ENCODE measurements around the gene ZNF804B.

The ZNF804B gene

DNA sequence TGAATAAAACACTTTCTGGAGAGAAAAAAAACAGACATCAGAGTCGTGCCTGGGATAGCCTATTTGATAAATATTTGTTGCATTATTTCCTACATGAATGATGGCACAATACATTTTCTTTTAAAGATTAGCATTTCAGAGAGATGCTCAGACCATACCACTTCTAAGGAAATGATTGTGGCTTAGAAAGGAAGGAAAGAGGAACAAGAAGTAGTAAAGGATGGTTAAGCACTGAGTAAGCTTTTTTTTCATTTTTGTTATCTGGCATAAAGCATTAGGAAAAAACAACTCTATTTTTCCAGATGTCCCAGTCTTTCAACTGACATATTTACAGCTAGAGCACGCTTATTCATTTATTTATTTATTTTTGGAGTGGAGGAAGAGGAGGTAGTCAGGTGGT, 294.9 kb downstream of the ZNF804B start:
- no peak for DNase-seq
- no peaks in the 10 kb centered on the region for H3K36me3 Mint-ChIP-seq (ENCODE audit: low read depth)
- H3K27ac Mint-ChIP-seq = no peak overlapping the region
- H3K4me3 Mint-ChIP-seq = no peak overlapping the region
- no peaks in the 10 kb centered on the region for H3K27me3 Mint-ChIP-seq
- H3K9me3 Mint-ChIP-seq = peaks cover 3% of the 10 kb centered on the region
- H3K4me1 Mint-ChIP-seq (ENCODE audit: low read depth) = no peaks in the 10 kb centered on the region

DNA sequence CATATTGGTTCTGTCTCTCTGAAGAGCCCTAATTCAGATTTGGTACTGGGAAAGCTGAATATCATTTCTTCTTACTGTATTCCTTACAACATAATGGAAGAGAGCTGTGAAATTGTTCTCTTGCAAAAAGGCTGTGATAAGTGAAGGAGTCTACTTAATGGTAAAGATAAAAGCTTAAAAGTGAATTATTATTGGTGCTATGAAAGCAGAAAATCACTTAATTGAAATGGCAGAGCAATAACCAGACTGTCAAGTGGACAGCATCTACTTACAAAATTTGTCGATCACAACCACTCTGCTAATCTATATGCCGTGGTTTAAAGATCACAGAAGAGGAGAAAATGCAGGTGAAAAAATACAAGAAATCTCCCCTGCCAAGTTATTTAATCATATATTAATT, 300.7 kb downstream of the ZNF804B start:
- no peaks in the 10 kb centered on the region for H3K36me3 Mint-ChIP-seq (ENCODE audit: low read depth)
- H3K27ac Mint-ChIP-seq = no peak overlapping the region
- H3K4me1 Mint-ChIP-seq (ENCODE audit: low read depth) = no peaks in the 10 kb centered on the region
- no peaks in the 10 kb centered on the region for H3K9me3 Mint-ChIP-seq
- no peaks in the 10 kb centered on the region for H3K27me3 Mint-ChIP-seq
- H3K4me3 Mint-ChIP-seq = no peak overlapping the region
- DNase-seq = no peak

DNA sequence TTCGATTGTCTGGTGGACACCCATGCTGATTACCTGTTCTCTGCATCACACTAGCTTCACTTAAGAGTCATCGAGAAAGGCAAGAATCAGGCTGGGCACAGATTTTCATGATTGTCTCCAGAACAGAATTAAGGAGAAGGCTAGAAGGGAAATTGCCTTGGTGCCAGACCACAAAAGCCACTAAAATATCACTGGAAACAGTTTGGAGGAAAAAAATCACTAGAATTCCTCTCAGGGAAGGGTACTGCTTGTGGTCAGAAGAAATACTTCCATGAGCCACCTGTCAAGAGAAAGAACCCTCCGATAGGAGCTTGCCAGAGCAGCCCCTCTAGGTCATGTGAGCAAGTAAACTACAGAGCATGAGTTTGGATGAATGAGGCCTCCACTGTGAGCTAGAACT, 305.3 kb downstream of the ZNF804B start:
- Mint-ChIP-seq H3K27ac (no peak overlapping the region), H3K36me3 (ENCODE audit: low read depth) (no peaks in the 10 kb centered on the region), H3K4me1 (ENCODE audit: low read depth) (no peaks in the 10 kb centered on the region), H3K9me3 (no peaks in the 10 kb centered on the region), H3K27me3 (no peaks in the 10 kb centered on the region), H3K4me3 (no peak overlapping the region)
- DNase-seq = no peak

DNA sequence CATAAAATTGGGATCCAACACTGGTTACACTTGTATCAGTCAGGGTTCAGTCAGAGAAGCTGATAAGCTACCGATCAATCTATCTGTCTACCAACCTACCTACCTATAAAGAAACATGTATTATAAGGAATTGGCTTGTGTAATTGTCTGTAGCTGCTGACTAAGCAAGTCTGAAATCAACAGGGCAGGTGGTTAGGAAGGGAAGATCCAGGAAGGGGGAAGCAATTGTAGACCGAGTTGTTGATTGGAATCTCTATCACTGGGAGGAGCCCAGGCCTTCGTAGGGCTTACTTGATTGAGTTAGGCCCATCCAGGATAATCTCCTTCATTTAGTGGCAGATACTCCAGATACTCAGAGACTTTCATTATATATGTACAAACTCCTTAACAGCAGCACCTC, 307.5 kb downstream of the ZNF804B start:
- Mint-ChIP-seq H3K4me3 (no peak overlapping the region), H3K27me3 (no peaks in the 10 kb centered on the region), H3K4me1 (ENCODE audit: low read depth) (no peaks in the 10 kb centered on the region), H3K27ac (no peak overlapping the region), H3K9me3 (no peaks in the 10 kb centered on the region), H3K36me3 (ENCODE audit: low read depth) (no peaks in the 10 kb centered on the region)
- no peak for DNase-seq

DNA sequence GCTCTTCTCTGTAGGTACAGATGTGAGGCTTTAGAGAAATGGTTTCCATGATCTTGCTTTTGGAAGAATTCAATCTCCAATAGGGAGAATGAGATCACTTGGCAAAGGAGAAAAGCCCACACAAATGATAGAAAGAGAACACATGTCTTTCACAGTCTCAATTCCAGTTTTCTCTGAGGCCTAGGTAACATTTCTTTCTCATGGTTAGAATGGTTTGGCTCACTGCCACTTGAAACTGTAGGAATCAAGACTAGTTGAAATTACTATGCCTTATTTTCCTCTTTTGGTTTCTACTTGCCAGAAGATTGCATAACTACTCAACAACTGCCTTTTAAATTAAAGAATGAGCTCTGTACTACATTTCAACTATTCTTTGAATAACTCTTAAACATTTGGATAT, 312.6 kb downstream of the ZNF804B start:
- Mint-ChIP-seq H3K4me1 (ENCODE audit: low read depth) (no peaks in the 10 kb centered on the region), H3K27ac (no peak overlapping the region), H3K4me3 (no peak overlapping the region), H3K27me3 (no peaks in the 10 kb centered on the region), H3K36me3 (ENCODE audit: low read depth) (no peaks in the 10 kb centered on the region), H3K9me3 (peaks cover 2% of the 10 kb centered on the region)
- DNase-seq = no peak

DNA sequence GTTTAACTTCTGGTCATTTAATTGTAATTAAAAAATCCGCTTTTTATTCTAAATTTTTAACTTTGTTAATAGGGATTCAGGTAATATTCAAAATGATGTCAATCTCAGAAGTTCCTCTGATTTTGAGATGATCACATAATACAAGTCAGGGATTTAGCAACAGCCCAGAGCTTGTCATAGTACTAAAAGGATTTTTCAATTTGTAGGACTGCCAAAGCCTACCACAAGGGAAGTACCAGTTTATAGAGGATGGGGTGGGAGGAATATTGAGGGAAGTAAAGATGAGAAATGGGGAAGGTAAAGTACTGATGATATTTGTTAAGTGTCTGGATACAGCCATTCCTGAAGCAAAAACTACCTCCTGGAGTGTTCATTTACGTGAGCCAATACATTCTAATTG, 314.3 kb downstream of the ZNF804B start:
- no peak for DNase-seq
- Mint-ChIP-seq H3K27ac (no peak overlapping the region), H3K9me3 (peaks cover 2% of the 10 kb centered on the region), H3K4me1 (ENCODE audit: low read depth) (no peaks in the 10 kb centered on the region), H3K27me3 (no peaks in the 10 kb centered on the region), H3K36me3 (ENCODE audit: low read depth) (no peaks in the 10 kb centered on the region), H3K4me3 (no peak overlapping the region)

DNA sequence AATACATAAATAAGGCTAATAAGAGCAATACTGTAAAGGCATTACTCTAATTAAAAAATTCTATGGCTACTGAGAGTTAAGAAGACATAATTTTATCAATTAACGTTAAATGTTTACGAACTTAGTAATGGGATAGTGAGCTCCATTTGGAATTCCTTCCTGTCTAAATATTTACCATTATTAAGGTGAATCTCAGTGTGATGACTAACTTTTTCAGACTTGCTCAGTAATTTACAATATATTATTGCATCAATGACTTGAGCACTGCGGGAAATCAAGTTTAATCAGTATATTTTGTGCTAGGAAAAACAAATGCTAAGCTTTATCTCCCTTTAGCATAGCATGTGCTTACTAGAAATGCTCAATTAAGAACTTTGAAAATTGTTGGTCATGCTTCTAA, 318.5 kb downstream of the ZNF804B start:
- no peaks in the 10 kb centered on the region for H3K4me1 Mint-ChIP-seq (ENCODE audit: low read depth)
- no peaks in the 10 kb centered on the region for H3K36me3 Mint-ChIP-seq (ENCODE audit: low read depth)
- peaks cover 2% of the 10 kb centered on the region for H3K9me3 Mint-ChIP-seq
- DNase-seq = no peak
- no peak overlapping the region for H3K4me3 Mint-ChIP-seq
- no peak overlapping the region for H3K27ac Mint-ChIP-seq
- no peaks in the 10 kb centered on the region for H3K27me3 Mint-ChIP-seq

DNA sequence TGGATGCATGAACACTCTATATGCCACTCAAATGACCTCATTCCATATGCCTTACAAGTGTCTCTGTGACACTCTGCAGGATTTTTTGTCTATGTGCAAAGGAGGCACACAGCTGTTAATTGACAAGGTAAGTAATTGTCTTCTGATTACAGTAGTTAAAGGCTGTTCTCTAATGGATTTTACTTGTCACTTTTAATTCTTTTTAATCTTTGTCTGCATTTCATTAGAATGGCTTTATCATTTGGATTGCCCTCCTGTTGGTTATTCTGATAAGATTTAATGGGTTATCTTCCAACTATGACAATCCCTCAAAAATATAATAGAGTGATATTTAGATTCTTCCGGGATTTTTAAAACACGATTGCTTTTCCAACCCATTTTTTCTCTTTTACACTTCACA, 326.1 kb downstream of the ZNF804B start:
- Mint-ChIP-seq H3K36me3 (ENCODE audit: low read depth) (no peaks in the 10 kb centered on the region), H3K27ac (no peak overlapping the region), H3K9me3 (no peaks in the 10 kb centered on the region), H3K4me1 (ENCODE audit: low read depth) (no peaks in the 10 kb centered on the region), H3K4me3 (no peak overlapping the region), H3K27me3 (no peaks in the 10 kb centered on the region)
- DNase-seq = no peak

DNA sequence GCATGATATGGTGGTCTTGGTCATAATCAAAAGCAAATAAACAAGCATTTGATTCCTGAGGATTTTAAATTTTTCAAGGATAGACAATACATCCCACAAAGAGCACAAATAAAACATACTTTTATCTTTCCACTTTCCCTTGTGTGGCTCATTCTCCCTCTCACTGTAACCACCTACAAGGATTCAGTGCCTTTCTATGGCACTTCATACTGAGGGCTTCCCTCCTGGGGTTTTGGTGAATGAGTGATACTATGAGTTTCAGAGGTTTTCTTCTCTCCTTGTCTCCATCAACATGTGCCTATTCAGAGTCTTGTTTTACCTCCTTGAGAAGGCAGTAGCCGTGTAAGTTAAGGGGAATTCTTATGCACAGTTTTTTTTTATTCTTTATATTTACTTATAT, 332.1 kb downstream of the ZNF804B start:
- H3K4me3 Mint-ChIP-seq = no peak overlapping the region
- peaks cover 2% of the 10 kb centered on the region for H3K9me3 Mint-ChIP-seq
- no peaks in the 10 kb centered on the region for H3K36me3 Mint-ChIP-seq (ENCODE audit: low read depth)
- DNase-seq = no peak
- H3K27me3 Mint-ChIP-seq = no peaks in the 10 kb centered on the region
- H3K27ac Mint-ChIP-seq = no peak overlapping the region
- no peaks in the 10 kb centered on the region for H3K4me1 Mint-ChIP-seq (ENCODE audit: low read depth)

DNA sequence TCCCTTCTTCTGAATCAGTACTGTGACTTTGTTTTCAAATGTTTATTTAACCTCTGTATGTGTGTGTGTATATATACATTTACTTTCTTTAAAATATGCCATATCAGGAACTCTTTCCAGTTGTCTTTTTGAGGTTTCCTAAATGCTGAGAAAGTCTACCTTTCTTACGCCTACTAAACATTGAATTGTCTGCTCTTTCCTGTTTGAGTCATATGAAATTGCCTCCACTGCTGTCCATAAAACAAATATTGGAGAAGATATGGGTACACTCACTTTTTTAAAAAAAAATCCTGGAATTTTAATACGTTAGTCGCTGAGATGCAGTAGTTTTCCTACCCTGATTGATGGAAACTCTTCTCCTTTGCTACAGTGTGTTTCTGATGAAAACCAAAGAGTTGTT, 334.8 kb downstream of the ZNF804B start:
- H3K4me1 Mint-ChIP-seq (ENCODE audit: low read depth) = no peaks in the 10 kb centered on the region
- no peaks in the 10 kb centered on the region for H3K27me3 Mint-ChIP-seq
- no peak for DNase-seq
- no peaks in the 10 kb centered on the region for H3K36me3 Mint-ChIP-seq (ENCODE audit: low read depth)
- no peak overlapping the region for H3K27ac Mint-ChIP-seq
- H3K4me3 Mint-ChIP-seq = no peak overlapping the region
- peaks cover 2% of the 10 kb centered on the region for H3K9me3 Mint-ChIP-seq

DNA sequence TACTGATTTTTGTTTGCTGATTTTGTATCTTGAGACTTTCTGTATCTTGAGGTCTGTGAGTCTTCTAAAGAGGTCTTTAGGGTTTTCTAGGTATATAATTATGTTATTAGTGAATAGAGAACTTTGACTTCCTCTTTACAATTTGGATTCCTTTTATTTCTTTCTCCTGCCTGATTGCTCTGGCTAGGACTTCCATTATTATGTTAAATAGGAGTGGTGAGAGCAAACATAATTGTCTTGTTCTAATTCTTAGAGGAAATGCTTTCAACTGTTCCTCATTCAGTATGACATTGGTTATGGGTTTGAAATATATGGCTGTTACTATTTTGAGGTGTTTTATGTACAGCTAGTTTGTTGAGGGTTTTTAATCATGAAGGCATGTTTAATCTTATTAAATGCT, 344.1 kb downstream of the ZNF804B start:
- no peak overlapping the region for H3K4me3 Mint-ChIP-seq
- no peaks in the 10 kb centered on the region for H3K27me3 Mint-ChIP-seq
- H3K9me3 Mint-ChIP-seq = no peaks in the 10 kb centered on the region
- H3K36me3 Mint-ChIP-seq (ENCODE audit: low read depth) = no peaks in the 10 kb centered on the region
- no peak overlapping the region for H3K27ac Mint-ChIP-seq
- H3K4me1 Mint-ChIP-seq (ENCODE audit: low read depth) = no peaks in the 10 kb centered on the region
- DNase-seq = no peak

DNA sequence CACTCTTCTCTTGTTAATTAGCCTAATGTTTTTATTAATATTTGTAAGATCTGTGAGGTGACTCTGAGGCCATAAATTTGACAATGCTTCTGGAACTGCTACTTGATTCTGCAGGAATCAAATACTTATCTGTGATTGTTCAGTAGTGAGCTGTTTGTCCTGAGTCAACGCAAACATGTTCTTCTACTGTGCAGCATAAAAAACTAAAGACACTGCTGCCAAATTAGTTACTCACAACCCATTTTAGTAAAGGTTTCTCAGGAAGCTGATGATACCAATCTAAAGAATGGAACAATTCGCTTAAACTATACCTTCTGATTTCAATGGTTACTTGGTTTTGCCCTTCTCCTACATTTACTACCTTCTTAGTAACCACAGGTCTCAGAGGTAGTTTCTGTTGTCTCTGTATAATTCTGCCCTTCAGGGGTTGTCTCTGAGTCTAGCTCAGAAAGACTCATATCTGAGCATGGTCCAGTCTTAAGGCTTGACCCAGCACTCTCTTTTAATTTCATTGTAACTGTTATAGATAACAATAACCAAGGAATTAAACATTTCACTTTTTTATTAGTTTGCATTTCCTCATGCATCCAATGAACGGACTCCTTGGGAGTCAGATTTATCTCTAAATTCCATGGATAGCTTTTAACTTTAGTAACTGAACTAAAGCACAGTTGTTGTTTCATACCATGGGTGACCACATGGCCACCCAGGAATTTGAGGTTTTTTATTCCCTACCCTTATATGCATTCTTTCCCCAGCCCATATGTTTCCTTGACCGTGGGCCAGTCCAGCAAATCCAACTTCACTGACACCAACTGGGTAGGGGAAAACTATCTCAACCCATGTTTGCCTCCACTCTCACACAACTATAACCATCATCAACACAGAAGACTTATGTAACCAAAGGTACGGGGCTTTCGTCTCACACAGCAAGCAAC, 345.5 kb downstream of the ZNF804B start:
- DNase-seq = no peak
- H3K9me3 Mint-ChIP-seq = no peaks in the 10 kb centered on the region
- no peak overlapping the region for H3K4me3 Mint-ChIP-seq
- no peak overlapping the region for H3K27ac Mint-ChIP-seq
- H3K36me3 Mint-ChIP-seq (ENCODE audit: low read depth) = no peaks in the 10 kb centered on the region
- no peaks in the 10 kb centered on the region for H3K27me3 Mint-ChIP-seq
- no peaks in the 10 kb centered on the region for H3K4me1 Mint-ChIP-seq (ENCODE audit: low read depth)

DNA sequence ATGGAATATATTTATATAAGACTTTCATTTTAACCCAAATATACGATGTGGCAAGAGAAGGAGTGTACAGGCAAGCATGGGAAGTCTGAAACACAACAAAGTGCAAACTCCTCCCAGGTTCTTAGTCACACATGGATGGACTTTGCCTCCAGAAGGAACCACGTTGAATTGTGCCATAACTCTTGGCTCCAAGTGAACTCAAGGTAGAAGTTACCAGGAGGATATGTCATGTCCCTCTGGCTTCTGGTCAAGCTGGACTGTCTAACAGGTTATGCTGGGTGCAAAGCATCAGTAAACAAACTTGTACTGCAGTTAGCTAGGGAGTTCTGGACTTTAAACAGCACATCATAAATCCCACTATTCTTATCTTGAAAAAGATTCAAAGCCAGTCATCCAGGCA, 364.4 kb downstream of the ZNF804B start:
- DNase-seq = no peak
- Mint-ChIP-seq H3K36me3 (ENCODE audit: low read depth) (no peaks in the 10 kb centered on the region), H3K4me1 (ENCODE audit: low read depth) (no peaks in the 10 kb centered on the region), H3K9me3 (no peaks in the 10 kb centered on the region), H3K27me3 (no peaks in the 10 kb centered on the region), H3K4me3 (no peak overlapping the region), H3K27ac (no peak overlapping the region)

DNA sequence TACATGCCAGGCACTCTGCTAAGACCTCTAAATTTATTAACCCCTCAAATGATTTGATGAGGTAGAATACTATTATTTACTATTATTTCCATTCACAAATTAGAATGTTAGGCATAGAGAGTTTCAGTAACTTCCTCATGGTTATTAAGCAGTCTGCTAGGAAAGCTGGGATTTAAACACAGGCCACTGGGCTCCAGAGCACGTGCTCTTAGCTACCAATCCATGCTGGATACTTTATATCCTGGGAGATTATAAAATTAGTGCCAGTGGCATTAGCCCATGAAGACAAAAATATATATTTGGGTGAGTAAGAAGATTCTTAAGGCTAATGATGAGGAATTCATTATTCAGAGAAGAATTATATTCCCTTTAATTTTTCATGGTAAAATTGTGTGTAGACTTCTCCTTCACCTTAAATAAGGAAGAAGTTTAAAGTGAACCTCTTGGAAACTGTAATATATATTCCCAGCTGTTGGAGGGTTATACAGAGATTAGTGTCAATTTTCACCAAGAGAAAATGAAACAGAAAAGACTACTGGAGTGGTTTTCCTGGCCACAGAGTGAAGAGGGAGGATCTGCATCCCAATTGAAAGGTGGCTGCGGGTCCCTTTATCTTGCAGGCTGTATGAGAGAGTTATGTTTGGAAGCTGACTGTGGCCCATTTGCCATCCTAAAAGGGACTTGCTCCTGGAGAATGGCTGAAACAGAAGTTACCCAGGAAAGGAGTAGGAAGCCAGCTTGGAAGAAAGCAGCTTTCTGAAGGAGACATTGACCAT, 370.3 kb downstream of the ZNF804B start:
- Mint-ChIP-seq H3K36me3 (ENCODE audit: low read depth) (no peaks in the 10 kb centered on the region), H3K4me1 (ENCODE audit: low read depth) (no peaks in the 10 kb centered on the region), H3K27ac (no peak overlapping the region), H3K4me3 (no peak overlapping the region), H3K9me3 (no peaks in the 10 kb centered on the region), H3K27me3 (no peaks in the 10 kb centered on the region)
- DNase-seq = no peak

DNA sequence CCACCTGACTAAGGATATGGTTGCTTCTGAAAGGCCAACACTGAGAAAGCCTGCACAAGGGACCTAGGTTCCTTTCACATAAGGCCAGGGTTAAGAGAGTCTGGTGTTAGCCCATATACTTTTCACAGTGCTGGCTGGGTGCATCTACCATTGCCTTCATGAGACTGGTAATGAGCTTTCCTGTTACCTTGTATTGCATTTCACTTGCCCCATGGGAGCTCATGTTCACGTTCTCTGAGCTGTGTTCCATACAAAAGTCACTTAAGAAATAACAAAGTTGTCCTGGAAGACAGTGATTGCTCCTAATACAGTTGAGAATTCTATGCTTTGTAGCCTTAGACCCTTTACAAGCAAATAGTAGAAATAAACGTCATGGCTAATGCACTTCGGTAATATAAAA, 373.9 kb downstream of the ZNF804B start:
- H3K27ac Mint-ChIP-seq = no peak overlapping the region
- H3K4me1 Mint-ChIP-seq (ENCODE audit: low read depth) = no peaks in the 10 kb centered on the region
- H3K4me3 Mint-ChIP-seq = no peak overlapping the region
- H3K36me3 Mint-ChIP-seq (ENCODE audit: low read depth) = no peaks in the 10 kb centered on the region
- DNase-seq = no peak
- H3K9me3 Mint-ChIP-seq = peaks cover 9% of the 10 kb centered on the region
- H3K27me3 Mint-ChIP-seq = no peaks in the 10 kb centered on the region
